ENCODE measurements around the gene SLC12A3.

Gene SLC12A3

DNA sequence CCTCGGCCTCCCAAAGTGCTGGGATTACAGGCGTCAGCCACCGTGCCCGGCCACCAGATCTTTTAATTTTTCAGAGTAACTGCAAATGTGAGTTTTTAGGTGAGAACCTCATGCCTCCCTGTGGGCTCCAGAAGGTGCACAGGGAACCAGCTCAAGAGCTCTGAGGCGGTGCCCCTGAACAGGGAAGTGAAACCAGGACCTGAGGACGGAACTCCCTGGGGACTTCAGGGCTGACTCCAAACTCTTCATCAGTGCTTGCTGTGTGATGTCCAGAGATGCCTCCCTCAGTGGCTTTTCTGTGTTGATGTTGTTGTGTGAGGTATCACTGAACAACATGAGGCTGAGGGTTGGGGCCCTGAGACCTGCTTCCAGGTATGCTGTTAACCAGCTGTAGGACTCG, 23.8 kb downstream of the SLC12A3 start:
- no peaks in the 10 kb centered on the region for H3K4me1 ChIP-seq (ENCODE audit: control insufficient read depth in 1 of 2, insufficient read depth in 1 of 2, low read depth in 1 of 2, low read length in 1 of 2)
- H3K36me3 ChIP-seq, result no peaks in the 10 kb centered on the region
- H3K27me3 ChIP-seq, result no peaks in the 10 kb centered on the region
- no peak overlapping the region for H3K27ac ChIP-seq
- H3K4me3 ChIP-seq (ENCODE audit: low read depth in 1 of 2, low read length in 1 of 2), result no peak overlapping the region
- TF ChIP-seq, protein P1, sequence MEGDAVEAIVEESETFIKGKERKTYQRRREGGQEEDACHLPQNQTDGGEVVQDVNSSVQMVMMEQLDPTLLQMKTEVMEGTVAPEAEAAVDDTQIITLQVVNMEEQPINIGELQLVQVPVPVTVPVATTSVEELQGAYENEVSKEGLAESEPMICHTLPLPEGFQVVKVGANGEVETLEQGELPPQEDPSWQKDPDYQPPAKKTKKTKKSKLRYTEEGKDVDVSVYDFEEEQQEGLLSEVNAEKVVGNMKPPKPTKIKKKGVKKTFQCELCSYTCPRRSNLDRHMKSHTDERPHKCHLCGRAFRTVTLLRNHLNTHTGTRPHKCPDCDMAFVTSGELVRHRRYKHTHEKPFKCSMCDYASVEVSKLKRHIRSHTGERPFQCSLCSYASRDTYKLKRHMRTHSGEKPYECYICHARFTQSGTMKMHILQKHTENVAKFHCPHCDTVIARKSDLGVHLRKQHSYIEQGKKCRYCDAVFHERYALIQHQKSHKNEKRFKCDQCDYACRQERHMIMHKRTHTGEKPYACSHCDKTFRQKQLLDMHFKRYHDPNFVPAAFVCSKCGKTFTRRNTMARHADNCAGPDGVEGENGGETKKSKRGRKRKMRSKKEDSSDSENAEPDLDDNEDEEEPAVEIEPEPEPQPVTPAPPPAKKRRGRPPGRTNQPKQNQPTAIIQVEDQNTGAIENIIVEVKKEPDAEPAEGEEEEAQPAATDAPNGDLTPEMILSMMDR (IDR thresholded peaks at IDR 0.05), result no peak
- no peaks in the 10 kb centered on the region for H3K9me3 ChIP-seq

DNA sequence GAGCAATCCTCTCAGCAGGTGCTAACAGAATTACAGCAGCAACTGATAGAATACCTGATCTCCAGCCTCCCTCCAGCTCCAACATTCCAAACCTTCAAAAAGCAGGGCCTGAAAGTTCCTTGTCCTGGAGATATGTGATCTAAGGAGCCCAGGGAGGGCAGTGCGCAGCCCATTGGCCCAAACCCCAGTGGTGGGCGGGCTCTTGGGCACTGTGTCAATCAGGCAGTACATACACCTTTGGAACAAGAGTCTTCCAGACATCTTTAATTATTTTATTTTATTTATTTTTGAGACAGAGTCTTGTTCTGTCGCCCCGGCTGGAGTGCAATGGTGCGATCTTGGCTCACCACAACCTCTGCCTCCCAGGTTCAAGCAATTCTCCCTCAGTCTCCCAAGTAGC, 24.2 kb downstream of the SLC12A3 start:
- TF ChIP-seq, protein P1 (IDR thresholded peaks at IDR 0.05), result no peak

DNA sequence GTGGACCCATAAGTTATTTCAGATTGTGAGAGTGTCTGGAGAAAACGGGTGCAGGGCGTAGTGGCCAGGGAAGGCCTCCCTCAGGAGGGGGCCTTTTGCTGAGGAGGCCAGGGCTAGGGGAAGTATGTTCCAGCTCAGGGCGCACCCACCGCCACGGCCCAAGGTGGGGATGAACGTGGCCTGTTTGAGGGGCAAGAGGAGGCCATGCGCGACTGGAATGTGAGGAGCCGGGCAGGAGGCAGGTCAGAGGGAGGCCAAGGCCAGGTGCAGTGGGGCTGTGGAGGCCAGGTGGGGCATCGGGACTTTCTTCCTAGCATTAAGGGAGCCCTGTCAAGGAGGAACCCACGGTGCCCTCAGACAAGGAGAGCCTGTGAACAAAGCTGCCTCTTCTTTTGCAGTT, 26.7 kb downstream of the SLC12A3 start:
- Histone ChIP-seq H3K9me3 (no peaks in the 10 kb centered on the region), H3K36me3 (no peaks in the 10 kb centered on the region), H3K27ac (no peak overlapping the region), H3K4me1 (ENCODE audit: control insufficient read depth in 1 of 2, insufficient read depth in 1 of 2, low read depth in 1 of 2, low read length in 1 of 2) (no peaks in the 10 kb centered on the region), H3K4me3 (ENCODE audit: low read depth in 1 of 2, low read length in 1 of 2) (no peak overlapping the region), H3K27me3 (no peaks in the 10 kb centered on the region)
- TF ChIP-seq, protein P1 (IDR thresholded peaks at IDR 0.05), result no peak

More for the DNA sequence above, 24.2 kb downstream of the SLC12A3 start:
- Histone ChIP-seq H3K27me3 (no peaks in the 10 kb centered on the region), H3K4me1 (ENCODE audit: control insufficient read depth in 1 of 2, insufficient read depth in 1 of 2, low read depth in 1 of 2, low read length in 1 of 2) (no peaks in the 10 kb centered on the region), H3K4me3 (ENCODE audit: low read depth in 1 of 2, low read length in 1 of 2) (no peak overlapping the region), H3K27ac (no peak overlapping the region), H3K9me3 (no peaks in the 10 kb centered on the region), H3K36me3 (no peaks in the 10 kb centered on the region)

DNA sequence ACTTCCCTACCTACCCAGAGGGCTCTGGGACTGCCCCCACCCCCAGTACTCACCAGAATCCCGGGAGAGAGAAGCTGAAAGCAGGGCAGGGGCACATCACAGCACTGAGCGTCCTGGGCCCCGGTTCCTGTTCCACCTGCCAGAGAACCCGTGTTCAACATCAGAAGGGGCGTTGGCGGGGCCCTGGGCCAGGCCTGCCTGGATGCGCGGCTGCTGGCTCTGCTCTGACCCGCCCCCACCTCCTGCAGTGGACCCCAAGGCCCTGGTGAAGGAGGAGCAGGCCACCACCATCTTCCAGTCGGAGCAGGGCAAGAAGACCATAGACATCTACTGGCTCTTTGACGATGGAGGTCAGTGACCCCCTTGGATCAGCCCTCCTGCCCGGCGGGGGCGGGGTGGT, 27.7 kb downstream of the SLC12A3 start:
- H3K9me3 ChIP-seq, result no peaks in the 10 kb centered on the region
- H3K4me1 ChIP-seq (ENCODE audit: control insufficient read depth in 1 of 2, insufficient read depth in 1 of 2, low read depth in 1 of 2, low read length in 1 of 2), result no peaks in the 10 kb centered on the region
- H3K27ac ChIP-seq, result no peak overlapping the region
- TF ChIP-seq, protein P1 (IDR thresholded peaks at IDR 0.05), result no peak
- H3K4me3 ChIP-seq (ENCODE audit: low read depth in 1 of 2, low read length in 1 of 2), result no peak overlapping the region
- H3K36me3 ChIP-seq, result no peaks in the 10 kb centered on the region
- H3K27me3 ChIP-seq, result no peaks in the 10 kb centered on the region

DNA sequence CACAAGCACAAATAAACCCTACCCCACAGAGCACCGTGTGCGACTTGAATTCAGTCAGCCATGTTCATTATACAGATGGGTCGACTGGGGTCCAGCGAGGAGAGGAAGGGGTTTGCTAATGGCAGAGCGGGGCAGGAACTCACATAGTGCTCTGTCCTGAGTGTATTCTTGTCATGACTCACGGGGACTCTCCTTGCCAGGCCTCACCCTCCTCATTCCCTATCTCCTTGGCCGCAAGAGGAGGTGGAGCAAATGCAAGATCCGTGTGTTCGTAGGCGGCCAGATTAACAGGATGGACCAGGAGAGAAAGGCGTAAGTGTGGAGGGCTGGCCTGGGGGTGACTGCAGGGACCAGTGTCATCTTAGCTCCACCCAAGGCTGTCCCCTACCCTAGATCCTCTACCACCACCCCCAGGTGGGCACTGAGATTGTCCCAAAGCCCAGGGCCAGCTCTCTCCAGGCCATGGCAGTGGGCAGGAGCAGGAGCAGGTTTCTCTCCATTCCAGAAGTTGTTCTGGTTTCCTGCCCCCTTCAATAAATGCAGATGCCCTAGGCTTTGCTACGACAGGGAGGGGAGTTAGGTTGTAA, 29.4 kb downstream of the SLC12A3 start:
- Histone ChIP-seq H3K4me3 (ENCODE audit: low read depth in 1 of 2, low read length in 1 of 2) (no peak overlapping the region), H3K27me3 (no peaks in the 10 kb centered on the region), H3K36me3 (no peaks in the 10 kb centered on the region), H3K27ac (no peak overlapping the region), H3K9me3 (no peaks in the 10 kb centered on the region), H3K4me1 (ENCODE audit: control insufficient read depth in 1 of 2, insufficient read depth in 1 of 2, low read depth in 1 of 2, low read length in 1 of 2) (no peaks in the 10 kb centered on the region)
- TF ChIP-seq, protein P1 (IDR thresholded peaks at IDR 0.05), result no peak

DNA sequence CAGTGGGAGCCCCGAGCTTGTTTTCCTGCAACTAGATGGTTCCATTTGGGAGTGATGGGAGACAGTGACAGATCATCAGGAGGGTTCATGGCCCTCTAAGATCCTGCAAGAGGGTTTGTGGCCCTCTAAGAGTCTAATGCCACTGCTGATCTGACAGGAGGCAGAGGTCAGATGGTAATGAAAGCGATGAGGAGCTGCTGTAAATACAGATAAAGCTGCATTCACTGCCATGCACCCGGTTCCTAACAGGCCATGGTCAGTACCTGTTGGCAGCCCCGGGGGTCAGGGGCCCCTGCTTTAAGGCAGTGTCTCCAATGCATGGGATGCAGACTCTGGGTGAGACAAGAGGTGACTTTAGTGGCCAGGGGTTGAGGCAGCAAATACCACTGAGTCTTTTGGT, 30.8 kb downstream of the SLC12A3 start:
- H3K27ac ChIP-seq, result no peak overlapping the region
- H3K9me3 ChIP-seq, result no peaks in the 10 kb centered on the region
- H3K4me1 ChIP-seq (ENCODE audit: control insufficient read depth in 1 of 2, insufficient read depth in 1 of 2, low read depth in 1 of 2, low read length in 1 of 2), result no peaks in the 10 kb centered on the region
- no peak overlapping the region for H3K4me3 ChIP-seq (ENCODE audit: low read depth in 1 of 2, low read length in 1 of 2)
- peaks cover 12% of the 10 kb centered on the region for H3K27me3 ChIP-seq
- no peaks in the 10 kb centered on the region for H3K36me3 ChIP-seq
- TF ChIP-seq, protein P1 (IDR thresholded peaks at IDR 0.05), result no peak

All from neutrophil (primary cell).